Measurements from ENCODE around the gene KAT5.

GRCh38 chr11:65663639-65664200 lies 48.3 kb upstream of the KAT5 start:
- no peak for TF ChIP-seq TAF1 (IDR thresholded peaks at IDR 0.05; ENCODE audit: borderline replicate concordance, low read depth, low read length)
- TF ChIP-seq POLR2AphosphoS5 (IDR thresholded peaks at IDR 0.05; ENCODE audit: low read depth, low read length) = no peak

Measured in GM12892 (cell line).